ENCODE data around the gene FBLN5. TPM values are rescaled to one million over a fixed set of nuclear protein-coding genes. Genes with fewer than 3 reads are reported as not detected.

The FBLN5 gene
- total RNA-seq, 1 experiment from 2014 or later: 1.0 TPM

DNA sequence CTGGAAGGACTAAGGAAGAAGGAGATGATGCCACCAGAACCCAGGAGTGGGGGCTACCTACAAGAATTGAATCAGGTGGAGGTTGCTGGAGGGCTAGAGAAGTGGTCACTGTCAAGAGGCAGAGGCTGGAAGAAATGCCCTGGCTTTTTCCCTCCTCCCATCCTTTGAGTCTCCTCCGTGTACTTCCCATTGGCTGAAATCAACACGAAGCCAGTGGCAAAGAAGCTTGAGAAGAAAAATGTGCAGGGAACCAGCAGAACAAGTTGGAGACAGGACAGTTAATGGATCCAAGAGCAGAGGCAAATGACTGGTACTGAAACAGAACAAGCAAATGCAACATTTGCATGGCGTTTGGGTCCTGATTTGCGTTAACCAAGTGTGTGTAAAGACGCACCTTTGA is 9.1 kb upstream of the FBLN5 start:
- no peaks in the 10 kb centered on the region for H3K9me3 ChIP-seq (ENCODE audit: control insufficient read depth, low read depth, low read length)

More for the DNA sequence above, 9.1 kb upstream of the FBLN5 start:
- no peak overlapping the region for H2BK120ac ChIP-seq (ENCODE audit: low read depth, low read length, poor library complexity, severe bottlenecking)
- Mint-ChIP-seq H3K27me3 (ENCODE audit: low read depth) (peaks cover 9% of the 10 kb centered on the region; the same call in 1 of the 2 replicates), H3K36me3 (ENCODE audit: insufficient read depth in 1 of 3, low read depth in 3 of 3) (no peaks in the 10 kb centered on the region), H3K9me3 (no peaks in the 10 kb centered on the region), H3K27ac (no peak overlapping the region), H3K4me3 (no peak overlapping the region), H3K4me1 (no peaks in the 10 kb centered on the region)
- WGBS (ENCODE audit: extremely low coverage, insufficient read length, low lambda C conversion rate): no CpG with 5 or more reads among the region's 5 CpGs
- H2BK12ac ChIP-seq (ENCODE audit: insufficient read length, low read depth, low read length): no peak overlapping the region
- H4K8ac ChIP-seq (replicated peaks; ENCODE audit: insufficient read length, low read depth, low read length): no peak overlapping the region
- H3T11ph ChIP-seq (ENCODE audit: low read length): no peak overlapping the region
- no peak overlapping the region for H2AK5ac ChIP-seq (ENCODE audit: insufficient read length, low read length)
- no peak overlapping the region for H2BK20ac ChIP-seq (ENCODE audit: low read depth, low read length, poor library complexity, severe bottlenecking)
- no peak overlapping the region for H3K9ac ChIP-seq (ENCODE audit: extremely low read depth, insufficient read length, low read length)
- no peak overlapping the region for H2BK5ac ChIP-seq (ENCODE audit: insufficient read length, low read length)
- H3K79me1 ChIP-seq (ENCODE audit: insufficient read depth, low read depth, low read length, poor library complexity, severe bottlenecking): no peaks in the 10 kb centered on the region
- H3K18ac ChIP-seq (ENCODE audit: insufficient read length, low read depth, low read length): no peak overlapping the region
- H4K91ac ChIP-seq (ENCODE audit: insufficient read length, low read depth, low read length): no peak overlapping the region
- H2AFZ ChIP-seq (ENCODE audit: low read length): no peak overlapping the region
- H3K27ac ChIP-seq (ENCODE audit: insufficient read length, low read depth, low read length): no peak overlapping the region
- H4K20me1 ChIP-seq (ENCODE audit: control insufficient read depth, insufficient read depth, insufficient read length): no peaks in the 10 kb centered on the region
- H3K79me2 ChIP-seq (ENCODE audit: insufficient read depth, low read length): no peaks in the 10 kb centered on the region
- no peak overlapping the region for H3K14ac ChIP-seq (ENCODE audit: insufficient read depth, low read length)
- H3K4me2 ChIP-seq (ENCODE audit: insufficient read depth, insufficient read length, low read length): no peak overlapping the region
- no peak for DNase-seq
- no peaks in the 10 kb centered on the region for H3K27me3 ChIP-seq (ENCODE audit: insufficient read depth, low read length)
- H3K23me2 ChIP-seq (ENCODE audit: insufficient read length, low read depth, low read length, poor library complexity, severe bottlenecking): no peaks in the 10 kb centered on the region
- no peak overlapping the region for H3K4ac ChIP-seq (ENCODE audit: low read depth, low read length)
- H4K5ac ChIP-seq (ENCODE audit: insufficient read length, low read depth, low read length): no peak overlapping the region
- no peak overlapping the region for H3K56ac ChIP-seq (ENCODE audit: insufficient read length, low read depth, low read length)
- no peak for TF ChIP-seq CTCF (conservative IDR thresholded peaks at IDR 0.05)
- no peak overlapping the region for H3K23ac ChIP-seq (ENCODE audit: insufficient read length, low read depth, low read length)
- no peak overlapping the region for H2BK15ac ChIP-seq (ENCODE audit: low read depth, low read length)
- no peaks in the 10 kb centered on the region for H3K4me1 ChIP-seq (ENCODE audit: insufficient read depth, low read length)

Measured in H9 (cell line).